B cell (primary cell): Measurements from ENCODE around the gene ABHD6. TPM values are rescaled to one million over a fixed set of nuclear protein-coding genes. Genes with fewer than 3 reads are reported as not detected.
A peak's percentile ranks its signal among the peaks of the same experiment; 100 is the strongest.

ENCODE experiments used
- ATAC-seq: fragments of 200-7000 bp; cut with Tn5 transposase; one replicate; pipeline ENCODE4 v1.10.0; 2021; ENCODE audit warnings: low read depth, mild to moderate bottlenecking, moderate number of reproducible peaks, moderate library complexity
- CTCF ChIA-PET: fragments of 350-600 bp; sonication (Branson Sonifier 250); formaldehyde crosslinking; loops from one replicate; lab custom pipeline; 2021; ENCODE audit warnings: antibody characterized with exemption, inconsistent platforms; lab: Charles Lee
- POLR2A ChIA-PET: fragments of 350-600 bp; sonication (Branson Sonifier 250); formaldehyde crosslinking; loops from one replicate; lab custom pipeline; 2021; ENCODE audit warnings: antibody characterized with exemption; lab: Charles Lee
- DNase-seq: peaks from one replicate; pipeline ENCODE4 v3.0.0; 2013
- H2AFZ ChIP-seq: 2 replicates; pipeline ENCODE4 v1.6.1; 2012; ENCODE audit warnings: mild to moderate bottlenecking, low read depth, low read length; ENCODE audit not compliant: insufficient read depth, poor library complexity, severe bottlenecking
- H3K27ac ChIP-seq, 2 donors: 1 replicate in 1 of 2; 2 replicates in 1 of 2; pipeline ENCODE4 v1.5.1; 2012 to 2013; ENCODE audit warnings: low read length in 2 of 2, mild to moderate bottlenecking in 2 of 2, moderate library complexity in 1 of 2
- H3K27me3 ChIP-seq, 4 experiments: fragments of 200-600 bp in 1 of 4; sonication (generic) in 1 of 4; replicated peaks in 1 of 4; 1 replicate in 2 of 4; 2 replicates in 2 of 4; pipeline versions ENCODE4 v1.6.1 to v1.7.0; 2013 to 2016; ENCODE audit warnings: low read length in 3 of 4, mild to moderate bottlenecking in 2 of 4, mixed read lengths in 1 of 4, moderate library complexity in 1 of 4; ENCODE audit not compliant: insufficient read depth in 4 of 4, control insufficient read depth in 3 of 4; ENCODE audit errors: control extremely low read depth in 1 of 4
- H3K36me3 ChIP-seq, 2 experiments: replicated peaks in 1 of 2; 1 replicate in 1 of 2; 2 replicates in 1 of 2; pipeline versions ENCODE4 v1.6.1 to v1.7.1; 2013; ENCODE audit warnings: low read length in 1 of 2; ENCODE audit not compliant: insufficient read depth in 2 of 2, control insufficient read depth in 1 of 2; ENCODE audit errors: control extremely low read depth in 1 of 2, extremely low read depth in 1 of 2
- H3K4me1 ChIP-seq, 2 donors: fragments of 200-600 bp in 1 of 2; sonication (generic) in 1 of 2; 1 replicate in 1 of 2; 2 replicates in 1 of 2; pipeline versions ENCODE4 v1.5.1 to v1.6.1; 2013 to 2017; ENCODE audit warnings: low read length in 2 of 2; ENCODE audit not compliant: control insufficient read depth in 2 of 2, insufficient read depth in 2 of 2
- H3K4me2 ChIP-seq: replicated peaks from 2 replicates; pipeline ENCODE3; 2012; ENCODE audit warnings: mild to moderate bottlenecking, low read depth, low read length; ENCODE audit not compliant: poor library complexity, severe bottlenecking
- H3K4me3 ChIP-seq, 5 experiments: fragments of 200-600 bp in 1 of 5; sonication (generic) in 1 of 5; 1 replicate in 3 of 5; 2 replicates in 2 of 5; pipeline versions ENCODE4 v1.5.1 to v1.7.0; 2011 to 2016; ENCODE audit warnings: low read length in 4 of 5, mild to moderate bottlenecking in 4 of 5, low read depth in 2 of 5, control low read depth in 1 of 5, moderate library complexity in 1 of 5; ENCODE audit not compliant: insufficient read depth in 1 of 5; ENCODE audit errors: control extremely low read depth in 1 of 5, extremely low read depth in 1 of 5
- H3K79me2 ChIP-seq: fragments of 200-600 bp; sonication (generic); one replicate; pipeline ENCODE4 v1.6.0; 2016; ENCODE audit warnings: low read length; ENCODE audit not compliant: control insufficient read depth, insufficient read depth
- H3K9ac ChIP-seq: fragments of 200-600 bp; sonication (generic); 2 replicates; pipeline ENCODE4 v1.6.1; 2017; ENCODE audit warnings: mild to moderate bottlenecking, low read length, moderate library complexity
- H3K9me3 ChIP-seq, 3 donors: one replicate each; pipeline versions ENCODE4 v1.6.1 to v1.7.1; 2013; ENCODE audit warnings: low read length in 2 of 3; ENCODE audit not compliant: control insufficient read depth in 2 of 3, insufficient read depth in 1 of 3; ENCODE audit errors: control extremely low read depth in 1 of 3
- H4K20me1 ChIP-seq: 2 replicates; pipeline ENCODE4 v1.6.0; 2012; ENCODE audit warnings: mild to moderate bottlenecking, low read length; ENCODE audit not compliant: insufficient read depth, control insufficient read depth, poor library complexity, severe bottlenecking
- H3K27ac Mint-ChIP-seq: one replicate; pipeline ENCODE4 v1.8.0; 2021; ENCODE audit warnings: mixed read lengths
- H3K27me3 Mint-ChIP-seq: one replicate; pipeline ENCODE4 v1.8.0; 2021; ENCODE audit warnings: mixed read lengths
- H3K4me1 Mint-ChIP-seq: one replicate; pipeline ENCODE4 v1.8.0; 2021; ENCODE audit warnings: mixed read lengths
- H3K4me3 Mint-ChIP-seq: one replicate; pipeline ENCODE4 v1.8.0; 2021; ENCODE audit warnings: mixed read lengths
- H3K9me3 Mint-ChIP-seq: one replicate; pipeline ENCODE4 v1.8.0; 2022; ENCODE audit warnings: mixed read lengths; ENCODE audit not compliant: insufficient read depth
- EZH2 ChIP-seq: IDR thresholded peaks from 2 replicates; pipeline ENCODE4 v1.6.1; 2012; ENCODE audit warnings: borderline replicate concordance, low read depth, mild to moderate bottlenecking, moderate library complexity, low read length; ENCODE audit not compliant: insufficient read depth, poor library complexity, severe bottlenecking
- WGBS: methylation state at CpG from one replicate; pipeline ENCODE4 v1.1.5; 2013; ENCODE audit warnings: missing lambda C conversion rate; ENCODE audit not compliant: insufficient coverage; 5-methylcytosine and 5-hydroxymethylcytosine counted together
- intact Hi-C: fragments of 100-400 bp; cut with micrococcal nuclease; formaldehyde crosslinking; loops from one replicate; pipeline ENCODE4 v1.10.0; 2022
- polyA plus RNA-seq: library from polyadenylated mRNA; depleted of rRNA; stranded (reverse); fragments of >200 nt; gene quantifications from 2 replicates; pipeline ENCODE4 v1.2.3, GENCODE V29; 2012
- total RNA-seq, 2 donors: library from RNA; stranded (reverse); fragments of 120-200 nt in 1 of 2; gene quantifications; 1 replicate in 1 of 2; 2 replicates in 1 of 2; pipeline versions ENCODE4 v1.2.3 to v1.2.4, GENCODE V29; 2013 to 2022
- TF ChIP-seq, protein P1 (sequence below): fragments of 200-600 bp; IDR thresholded peaks from one replicate; pipeline ENCODE4 v1.8.0; 2022; ENCODE audit warnings: antibody characterized with exemption, mild to moderate bottlenecking

The ABHD6 gene
- total and polyA plus RNA-seq, 2 donors (not counting 1 experiment from before 2014, with no cell fraction given), result 4.5 to 24.2 TPM

GRCh38 chr3:58236527-58237237 lies 910 bp upstream of the ABHD6 start:
- Mint-ChIP-seq H3K9me3 (no peaks in the 10 kb centered on the region), H3K4me1 (peaks cover 70% of the 10 kb centered on the region), H3K27ac (peak overlapping the region; percentile 94), H3K27me3 (no peaks in the 10 kb centered on the region), H3K4me3 (peak overlapping the region; percentile 97)
- 19% methylated on average over 24 of the region's 24 CpGs for WGBS
- H4K20me1 ChIP-seq, result no peaks in the 10 kb centered on the region
- H3K4me2 ChIP-seq, result peak overlapping the region; percentile 97
- H3K27ac ChIP-seq, result peak overlapping the region; percentile 63 to 86
- POLR2A ChIA-PET, result interaction anchor here (0.7 kb wide), 1 partner anchor 20 kb away, joined by 6 read pairs; no protein-coding TSS in a partner anchor
- peaks cover 48 to 55% of the 10 kb centered on the region in 2 donors for H3K4me1 ChIP-seq
- peak overlapping the region; percentile 88 for H3K9ac ChIP-seq
- intact Hi-C loops, result loop anchor here (1.0 to 10.0 kb wide), 6 partner anchors 40 to 542 kb away; partner anchors contain the start of genes DENND6A, HTD2, KCTD6 and PDHB
- peaks cover 46% of the 10 kb centered on the region for H3K79me2 ChIP-seq
- H2AFZ ChIP-seq, result peak overlapping the region; percentile 99
- no peaks in the 10 kb centered on the region for H3K27me3 ChIP-seq
- no peaks in the 10 kb centered on the region for H3K9me3 ChIP-seq
- ATAC-seq, result no peak
- no peak for TF ChIP-seq EZH2
- CTCF ChIA-PET, result interaction anchor here (1.0 to 1.5 kb wide), 2 partner anchors 19 to 63 kb away, joined by 4 to 6 read pairs; no protein-coding TSS in a partner anchor
- DNase-seq, result peak; percentile 21
- no peaks in the 10 kb centered on the region for H3K36me3 ChIP-seq
- H3K4me3 ChIP-seq, result peak overlapping the region; percentile 51 to 96 (median 93)

DNA sequence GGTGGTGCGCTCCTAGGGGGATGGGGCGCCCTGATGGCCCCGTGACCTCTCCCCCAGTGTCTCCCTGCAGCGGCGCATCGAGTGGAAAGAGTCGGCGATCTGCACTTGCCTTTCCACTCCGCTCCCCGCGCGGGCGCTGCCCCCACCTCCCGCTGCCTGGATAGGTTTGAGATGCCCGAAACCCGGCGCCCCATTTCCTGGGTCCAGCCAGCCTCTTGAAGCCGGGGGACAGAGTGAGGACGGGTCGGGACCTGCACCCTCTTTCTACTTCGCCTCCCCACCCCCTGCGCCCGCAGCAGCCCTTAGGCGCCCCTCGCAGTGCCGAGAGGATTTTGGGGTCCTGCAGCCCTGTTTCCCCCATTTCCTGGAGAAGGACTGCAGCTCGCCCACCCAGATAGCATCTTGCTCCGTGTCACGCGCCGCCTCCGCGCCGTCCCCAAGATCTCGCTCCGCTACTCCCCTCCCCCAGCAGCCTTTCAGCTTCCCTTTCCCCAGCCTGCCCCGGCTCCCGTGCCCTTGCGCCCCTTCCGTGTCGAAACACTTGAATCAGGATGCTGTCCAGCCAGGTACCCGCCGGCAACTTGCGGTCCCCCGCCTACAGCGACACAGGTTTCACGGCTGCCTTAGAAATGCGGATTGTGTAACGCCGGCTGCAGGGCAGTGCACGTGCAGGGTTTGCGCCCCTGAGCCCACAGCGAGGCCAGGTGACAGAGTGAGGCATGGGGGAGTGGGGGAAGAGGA lies 519 bp downstream of the ABHD6 start:
- DNase-seq (peak; percentile 66), ATAC-seq (peak; percentile 40)
- peak overlapping the region; percentile 22 to 96 (median 93) for H3K4me3 ChIP-seq
- TF ChIP-seq EZH2, result no peak
- TF ChIP-seq, protein P1, sequence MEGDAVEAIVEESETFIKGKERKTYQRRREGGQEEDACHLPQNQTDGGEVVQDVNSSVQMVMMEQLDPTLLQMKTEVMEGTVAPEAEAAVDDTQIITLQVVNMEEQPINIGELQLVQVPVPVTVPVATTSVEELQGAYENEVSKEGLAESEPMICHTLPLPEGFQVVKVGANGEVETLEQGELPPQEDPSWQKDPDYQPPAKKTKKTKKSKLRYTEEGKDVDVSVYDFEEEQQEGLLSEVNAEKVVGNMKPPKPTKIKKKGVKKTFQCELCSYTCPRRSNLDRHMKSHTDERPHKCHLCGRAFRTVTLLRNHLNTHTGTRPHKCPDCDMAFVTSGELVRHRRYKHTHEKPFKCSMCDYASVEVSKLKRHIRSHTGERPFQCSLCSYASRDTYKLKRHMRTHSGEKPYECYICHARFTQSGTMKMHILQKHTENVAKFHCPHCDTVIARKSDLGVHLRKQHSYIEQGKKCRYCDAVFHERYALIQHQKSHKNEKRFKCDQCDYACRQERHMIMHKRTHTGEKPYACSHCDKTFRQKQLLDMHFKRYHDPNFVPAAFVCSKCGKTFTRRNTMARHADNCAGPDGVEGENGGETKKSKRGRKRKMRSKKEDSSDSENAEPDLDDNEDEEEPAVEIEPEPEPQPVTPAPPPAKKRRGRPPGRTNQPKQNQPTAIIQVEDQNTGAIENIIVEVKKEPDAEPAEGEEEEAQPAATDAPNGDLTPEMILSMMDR, result no peak
- CTCF ChIA-PET, result interaction anchor here (0.7 to 3.8 kb wide), 13 partner anchors 10 to 392 kb away, joined by 3 to 17 read pairs (median 6); partner anchors contain the start of genes HTD2 and RPP14
- WGBS, result under 1% methylated on average over 53 of the region's 53 CpGs
- H3K9me3 ChIP-seq, result no peaks in the 10 kb centered on the region
- peaks cover 59% of the 10 kb centered on the region for H3K79me2 ChIP-seq
- POLR2A ChIA-PET, result interaction anchor here (0.5 to 1.5 kb wide), 8 partner anchors 10 to 640 kb away, joined by 3 to 9 read pairs (median 4); partner anchors contain the start of genes HTD2 and RPP14
- H3K36me3 ChIP-seq, result no peaks in the 10 kb centered on the region
- H3K27ac Mint-ChIP-seq, result peak overlapping the region; percentile 91
- peak overlapping the region; percentile 88 for H3K9ac ChIP-seq
- peaks cover 64% of the 10 kb centered on the region for H3K4me1 Mint-ChIP-seq
- H3K27ac ChIP-seq, result peak overlapping the region; percentile 47 to 63
- H3K4me1 ChIP-seq, result peaks cover 34 to 41% of the 10 kb centered on the region in 2 donors
- no peaks in the 10 kb centered on the region for H3K27me3 ChIP-seq
- intact Hi-C loops, result loop anchor here (1.0 to 10.0 kb wide), 6 partner anchors 42 to 543 kb away; partner anchors contain the start of genes DENND6A, HTD2, KCTD6 and PDHB
- H3K4me2 ChIP-seq, result peak overlapping the region; percentile 97
- H2AFZ ChIP-seq, result peak overlapping the region; percentile 99
- H3K4me3 Mint-ChIP-seq, result peak overlapping the region; percentile 97
- H3K27me3 Mint-ChIP-seq, result no peaks in the 10 kb centered on the region
- peaks cover 7% of the 10 kb centered on the region for H4K20me1 ChIP-seq
- no peaks in the 10 kb centered on the region for H3K9me3 Mint-ChIP-seq
